Measurements from ENCODE around the gene CEP128.

The CEP128 gene

GRCh38 chr14:80605536-80605935 is 336.0 kb downstream of the CEP128 start:
- FAIRE-seq: no peak

- FAIRE-seq: no peak
Measured at GRCh38 chr14:80602946-80603345, 338.6 kb downstream of the CEP128 start.

GRCh38 chr14:80587096-80587724 is 354.3 kb downstream of the CEP128 start:
- FAIRE-seq: peak; percentile 94

- FAIRE-seq: no peak
Measured at GRCh38 chr14:80586131-80586530, 355.4 kb downstream of the CEP128 start.

- no peak for FAIRE-seq
Measured at GRCh38 chr14:80585506-80585835, 356.1 kb downstream of the CEP128 start.

GRCh38 chr14:80584744-80585505 is 356.6 kb downstream of the CEP128 start:
- peak; percentile 95 for FAIRE-seq

- FAIRE-seq: no peak
Measured at GRCh38 chr14:80577599-80577998, 363.9 kb downstream of the CEP128 start.

GRCh38 chr14:80576401-80576800 is 365.1 kb downstream of the CEP128 start:
- no peak for FAIRE-seq

- no peak for FAIRE-seq
Measured at GRCh38 chr14:80575763-80576162, 365.8 kb downstream of the CEP128 start.

GRCh38 chr14:80572666-80573065 is 368.9 kb downstream of the CEP128 start:
- no peak for FAIRE-seq

GRCh38 chr14:80570930-80571298 is 370.6 kb downstream of the CEP128 start:
- no peak for FAIRE-seq

- no peak for FAIRE-seq
Measured at GRCh38 chr14:80567905-80568536, 373.5 kb downstream of the CEP128 start.

- FAIRE-seq: no peak
Measured at GRCh38 chr14:80565001-80565400, 376.5 kb downstream of the CEP128 start.

- FAIRE-seq: no peak
Measured at GRCh38 chr14:80564051-80564450, 377.5 kb downstream of the CEP128 start.

GRCh38 chr14:80560800-80561657 is 380.5 kb downstream of the CEP128 start:
- no peak for FAIRE-seq

- FAIRE-seq: no peak
Measured at GRCh38 chr14:80554139-80554538, 387.4 kb downstream of the CEP128 start.

- FAIRE-seq: no peak
Measured at GRCh38 chr14:80549141-80549540, 392.4 kb downstream of the CEP128 start.

- FAIRE-seq: no peak
Measured at GRCh38 chr14:80545935-80546854, 395.3 kb downstream of the CEP128 start.

- no peak for FAIRE-seq
Measured at GRCh38 chr14:80544366-80544765, 397.2 kb downstream of the CEP128 start.

- no peak for FAIRE-seq
Measured at GRCh38 chr14:80543211-80543610, 398.3 kb downstream of the CEP128 start.

GRCh38 chr14:80538633-80539375 is 402.7 kb downstream of the CEP128 start:
- no peak for FAIRE-seq
